OCI-M1 (cell line): ENCODE results near the gene NUP42.
A peak's percentile ranks its signal among the peaks of the same experiment; 100 is the strongest.
"Not testable (repeated sequence)": the region's sequence is repeated elsewhere in the genome, so short reads cannot be mapped to it uniquely, and the experiment has no call there.

Experiments
- DNase-seq: peaks from one replicate; lab custom pipeline; 2025; lab: John Stamatoyannopoulos, UW

NUP42 gene

GRCh38 chr7:23181684-23182553, at the start of gene NUP42:
Gene NUP42, plus strand, starts transcription at chr7:23182048. Its CDS starts 38 bp downstream, at chr7:23182086.
- peak; percentile 98 for DNase-seq

- DNase-seq, result no peak
Measured at GRCh38 chr7:23133797-23134196, 48.1 kb upstream of the NUP42 start.

GRCh38 chr7:23135755-23136154, 46.1 kb upstream of the NUP42 start:
- no peak for DNase-seq

GRCh38 chr7:23136216-23136615, 45.6 kb upstream of the NUP42 start:
- no peak for DNase-seq

GRCh38 chr7:23157679-23158078, 24.2 kb upstream of the NUP42 start:
- DNase-seq, result no peak

GRCh38 chr7:23158546-23158945, 23.3 kb upstream of the NUP42 start:
- DNase-seq, result no peak

- DNase-seq, result peak; percentile 42
Measured at GRCh38 chr7:23161482-23161881, 20.4 kb upstream of the NUP42 start.

GRCh38 chr7:23164846-23165245, 17.0 kb upstream of the NUP42 start:
- DNase-seq, result no peak

- no peak for DNase-seq
Measured at GRCh38 chr7:23165316-23165715, 16.5 kb upstream of the NUP42 start.

- no peak for DNase-seq
Measured at GRCh38 chr7:23167691-23168090, 14.2 kb upstream of the NUP42 start.

- DNase-seq, result no peak
Measured at GRCh38 chr7:23168111-23168885, 13.6 kb upstream of the NUP42 start.

GRCh38 chr7:23175938-23176337, 5.9 kb upstream of the NUP42 start:
- no peak for DNase-seq

GRCh38 chr7:23183279-23184012, 1.6 kb downstream of the NUP42 start:
- peak; percentile 72 for DNase-seq

GRCh38 chr7:23184291-23184690, 2.4 kb downstream of the NUP42 start:
- no peak for DNase-seq

- peak; percentile 69 for DNase-seq
Measured at GRCh38 chr7:23184709-23185359, 3.0 kb downstream of the NUP42 start.

- no peak for DNase-seq
Measured at GRCh38 chr7:23185980-23186379, 4.1 kb downstream of the NUP42 start.

GRCh38 chr7:23191022-23191421, 9.2 kb downstream of the NUP42 start:
- DNase-seq, result peak; percentile 76

GRCh38 chr7:23193650-23194227, 11.9 kb downstream of the NUP42 start:
- DNase-seq, result not testable (repeated sequence)

GRCh38 chr7:23196306-23196705, 14.5 kb downstream of the NUP42 start:
- no peak for DNase-seq

GRCh38 chr7:23197745-23198144, 15.9 kb downstream of the NUP42 start:
- not testable (repeated sequence) for DNase-seq

GRCh38 chr7:23200331-23200730, 18.5 kb downstream of the NUP42 start:
- no peak for DNase-seq
